DND-41 (cell line): ENCODE data around the gene MAP3K2.

ENCODE experiments used
- EZH2 ChIP-seq: IDR thresholded peaks from 3 replicates; pipeline ENCODE4 v1.6.1; 2012; ENCODE audit warnings: borderline replicate concordance, low read depth, mild to moderate bottlenecking, moderate library complexity, low read length, inconsistent platforms; ENCODE audit not compliant: severe bottlenecking
- TF ChIP-seq, protein P1 (sequence below): IDR thresholded peaks from 2 replicates; pipeline ENCODE4 v1.5.1; 2012; ENCODE audit warnings: borderline replicate concordance, low read length, moderate library complexity, mild to moderate bottlenecking; ENCODE audit not compliant: poor library complexity, severe bottlenecking; ENCODE audit errors: extremely low read depth

DNA sequence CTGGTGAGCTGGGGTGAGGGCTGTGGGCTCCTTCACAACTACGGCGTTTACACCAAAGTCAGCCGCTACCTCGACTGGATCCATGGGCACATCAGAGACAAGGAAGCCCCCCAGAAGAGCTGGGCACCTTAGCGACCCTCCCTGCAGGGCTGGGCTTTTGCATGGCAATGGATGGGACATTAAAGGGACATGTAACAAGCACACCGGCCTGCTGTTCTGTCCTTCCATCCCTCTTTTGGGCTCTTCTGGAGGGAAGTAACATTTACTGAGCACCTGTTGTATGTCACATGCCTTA is 41.0 kb upstream of the MAP3K2 start:
- TF ChIP-seq, protein P1, sequence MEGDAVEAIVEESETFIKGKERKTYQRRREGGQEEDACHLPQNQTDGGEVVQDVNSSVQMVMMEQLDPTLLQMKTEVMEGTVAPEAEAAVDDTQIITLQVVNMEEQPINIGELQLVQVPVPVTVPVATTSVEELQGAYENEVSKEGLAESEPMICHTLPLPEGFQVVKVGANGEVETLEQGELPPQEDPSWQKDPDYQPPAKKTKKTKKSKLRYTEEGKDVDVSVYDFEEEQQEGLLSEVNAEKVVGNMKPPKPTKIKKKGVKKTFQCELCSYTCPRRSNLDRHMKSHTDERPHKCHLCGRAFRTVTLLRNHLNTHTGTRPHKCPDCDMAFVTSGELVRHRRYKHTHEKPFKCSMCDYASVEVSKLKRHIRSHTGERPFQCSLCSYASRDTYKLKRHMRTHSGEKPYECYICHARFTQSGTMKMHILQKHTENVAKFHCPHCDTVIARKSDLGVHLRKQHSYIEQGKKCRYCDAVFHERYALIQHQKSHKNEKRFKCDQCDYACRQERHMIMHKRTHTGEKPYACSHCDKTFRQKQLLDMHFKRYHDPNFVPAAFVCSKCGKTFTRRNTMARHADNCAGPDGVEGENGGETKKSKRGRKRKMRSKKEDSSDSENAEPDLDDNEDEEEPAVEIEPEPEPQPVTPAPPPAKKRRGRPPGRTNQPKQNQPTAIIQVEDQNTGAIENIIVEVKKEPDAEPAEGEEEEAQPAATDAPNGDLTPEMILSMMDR, result no peak
- TF ChIP-seq EZH2, result no peak
